Stimulated activated CD8-positive, alpha-beta memory T cell treated with anti-CD3 and anti-CD28 coated beads, Interleukin-4, amount 100 ng/mL, for 48 hours (primary cell): Measurements from ENCODE around the gene NEK11.
A peak's percentile ranks its signal among the peaks of the same experiment; 100 is the strongest.
"Not testable (repeated sequence)": the region's sequence is repeated elsewhere in the genome, so short reads cannot be mapped to it uniquely, and the experiment has no call there.

Experiments
- DNase-seq: peaks from one replicate; pipeline ENCODE4 v3.0.0-alpha.2; 2020

The NEK11 gene

GRCh38 chr3:131317667-131318066, 291.0 kb downstream of the NEK11 start:
- no peak for DNase-seq

GRCh38 chr3:131323014-131323413, 296.3 kb downstream of the NEK11 start:
- DNase-seq, result no peak

- DNase-seq, result no peak
Measured at GRCh38 chr3:131323792-131324191, 297.1 kb downstream of the NEK11 start.

- no peak for DNase-seq
Measured at GRCh38 chr3:131324923-131325322, 298.2 kb downstream of the NEK11 start.

GRCh38 chr3:131326307-131326706, 299.6 kb downstream of the NEK11 start:
- no peak for DNase-seq

GRCh38 chr3:131328721-131329120, 302.0 kb downstream of the NEK11 start:
- no peak for DNase-seq

GRCh38 chr3:131329774-131330173, 303.1 kb downstream of the NEK11 start:
- no peak for DNase-seq

GRCh38 chr3:131331456-131332085, 304.9 kb downstream of the NEK11 start:
- not testable (repeated sequence) for DNase-seq

- no peak for DNase-seq
Measured at GRCh38 chr3:131338948-131339640, 312.4 kb downstream of the NEK11 start.

- DNase-seq, result no peak
Measured at GRCh38 chr3:131341761-131342160, 315.1 kb downstream of the NEK11 start.

- no peak for DNase-seq
Measured at GRCh38 chr3:131348911-131349310, 322.2 kb downstream of the NEK11 start.

GRCh38 chr3:131349454-131349853, 322.8 kb downstream of the NEK11 start:
- no peak for DNase-seq

- DNase-seq, result no peak
Measured at GRCh38 chr3:131349946-131350347, 323.3 kb downstream of the NEK11 start.

GRCh38 chr3:131350506-131350905, 323.8 kb downstream of the NEK11 start:
- no peak for DNase-seq

- no peak for DNase-seq
Measured at GRCh38 chr3:131353016-131353877, 326.6 kb downstream of the NEK11 start.

- DNase-seq, result no peak
Measured at GRCh38 chr3:131353986-131354385, 327.3 kb downstream of the NEK11 start.

- DNase-seq, result no peak
Measured at GRCh38 chr3:131356006-131356595, 329.4 kb downstream of the NEK11 start.

GRCh38 chr3:131357275-131357674, 330.6 kb downstream of the NEK11 start:
- no peak for DNase-seq

GRCh38 chr3:131360191-131360755, 333.6 kb downstream of the NEK11 start:
- DNase-seq, result no peak

- peak; percentile 52 for DNase-seq
Measured at GRCh38 chr3:131361066-131361463, 334.4 kb downstream of the NEK11 start.

GRCh38 chr3:131361464-131362421, 335.1 kb downstream of the NEK11 start:
- peak; percentile 50 for DNase-seq

GRCh38 chr3:131363275-131363674, 336.6 kb downstream of the NEK11 start:
- no peak for DNase-seq
